OCI-LY7 (cell line): ENCODE measurements around the gene PLVAP.

Experiments
- CTCF ChIP-seq: fragments of 200-600 bp; sonication (generic); conservative IDR thresholded peaks from 2 replicates; pipeline ENCODE4 v1.5.1; 2014; ENCODE audit warnings: mild to moderate bottlenecking, antibody characterized with exemption, low read length, moderate library complexity, mixed read lengths
- EZH2phosphoT487 ChIP-seq: fragments of 200-600 bp; sonication (generic); IDR thresholded peaks from 2 replicates; pipeline ENCODE4 v1.6.1; 2018; ENCODE audit warnings: low read depth, borderline replicate concordance, mild to moderate bottlenecking, mixed run types, antibody characterized with exemption, low read length, moderate library complexity, mixed read lengths

- TF ChIP-seq CTCF (no peak), EZH2phosphoT487 (no peak)
Observed at GRCh38 chr19:17402982-17403855, 26.1 kb upstream of the PLVAP start.
